ENCODE measurements around the gene ZBTB45.
"Not testable (repeated sequence)": the region's sequence is repeated elsewhere in the genome, so short reads cannot be mapped to it uniquely, and the experiment has no call there.

Gene ZBTB45

DNA sequence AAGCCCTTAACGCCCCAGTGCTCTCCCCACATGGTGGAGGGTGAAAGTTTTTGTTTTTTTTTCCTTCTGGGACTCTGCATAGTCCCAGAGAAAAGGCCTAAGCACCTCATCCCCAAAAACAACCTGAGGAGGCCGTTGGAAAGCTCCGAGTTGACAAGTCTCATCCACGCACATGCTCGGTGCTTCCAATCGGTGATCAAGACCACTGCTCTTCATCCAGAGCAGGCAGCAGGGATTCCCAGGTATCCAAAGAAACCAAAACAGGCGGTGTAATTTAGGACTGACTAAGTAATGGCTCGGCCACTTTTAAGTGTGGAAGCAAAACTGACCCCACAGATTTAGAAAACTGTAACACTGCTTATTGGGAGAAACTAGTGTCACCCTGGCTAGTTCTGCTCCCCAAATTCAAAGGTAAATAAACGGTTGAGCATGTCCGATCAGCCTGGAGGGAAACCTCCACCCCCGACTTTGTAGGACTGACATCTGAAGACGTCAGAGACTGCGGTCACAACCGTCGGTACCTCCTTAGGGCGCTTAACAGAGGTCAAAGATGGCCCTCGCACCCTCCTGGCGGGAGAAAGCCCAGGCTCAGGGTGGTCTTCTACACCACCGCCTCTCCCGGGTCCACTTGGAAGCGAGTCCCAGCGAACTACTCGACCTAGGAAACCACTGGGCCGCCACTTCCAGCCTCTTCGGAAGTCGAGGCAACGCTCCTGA lies 44.5 kb downstream of the ZBTB45 start:
- DNase-seq = no peak

- DNase-seq = no peak
These were observed 45.2 kb downstream of the ZBTB45 start for GRCh38 chr19:58474291-58474996.

DNA sequence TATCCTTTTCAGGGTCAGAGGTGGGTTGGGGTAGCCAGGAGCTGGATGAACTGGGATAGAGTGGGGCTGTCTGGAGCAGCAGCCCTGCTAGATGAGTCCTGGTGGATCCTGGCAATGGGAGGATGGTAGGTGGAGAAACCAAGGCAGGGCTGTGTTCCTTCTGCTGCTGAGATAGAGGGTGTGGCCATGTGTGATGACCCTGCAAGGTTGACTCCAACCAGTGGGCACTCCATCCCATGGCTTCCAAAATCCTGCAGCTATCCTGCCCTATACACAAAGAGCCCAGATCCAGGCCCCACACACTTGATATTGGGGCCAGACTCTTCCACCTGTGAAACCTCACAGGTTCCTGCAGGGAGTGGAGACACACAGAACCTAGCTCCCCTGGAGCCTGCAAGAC lies 45.8 kb downstream of the ZBTB45 start:
- DNase-seq = no peak

DNA sequence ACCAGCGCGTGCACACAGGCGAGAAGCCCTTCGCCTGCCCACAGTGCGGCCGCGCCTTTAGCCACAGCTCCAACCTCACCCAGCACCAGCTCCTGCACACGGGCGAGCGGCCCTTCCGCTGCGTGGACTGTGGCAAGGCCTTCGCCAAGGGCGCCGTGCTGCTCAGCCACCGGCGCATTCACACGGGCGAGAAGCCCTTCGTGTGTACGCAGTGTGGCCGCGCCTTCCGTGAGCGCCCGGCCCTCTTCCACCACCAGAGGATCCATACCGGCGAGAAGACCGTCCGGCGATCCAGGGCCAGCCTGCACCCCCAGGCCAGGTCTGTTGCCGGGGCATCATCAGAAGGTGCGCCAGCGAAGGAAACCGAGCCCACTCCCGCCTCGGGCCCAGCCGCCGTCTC lies 47.9 kb downstream of the ZBTB45 start:
- DNase-seq = no peak

GRCh38 chr19:58470837-58471543 lies 48.6 kb downstream of the ZBTB45 start:
- DNase-seq = not testable (repeated sequence)

GRCh38 chr19:58469241-58470013 lies 50.2 kb downstream of the ZBTB45 start:
- DNase-seq = no peak

DNA sequence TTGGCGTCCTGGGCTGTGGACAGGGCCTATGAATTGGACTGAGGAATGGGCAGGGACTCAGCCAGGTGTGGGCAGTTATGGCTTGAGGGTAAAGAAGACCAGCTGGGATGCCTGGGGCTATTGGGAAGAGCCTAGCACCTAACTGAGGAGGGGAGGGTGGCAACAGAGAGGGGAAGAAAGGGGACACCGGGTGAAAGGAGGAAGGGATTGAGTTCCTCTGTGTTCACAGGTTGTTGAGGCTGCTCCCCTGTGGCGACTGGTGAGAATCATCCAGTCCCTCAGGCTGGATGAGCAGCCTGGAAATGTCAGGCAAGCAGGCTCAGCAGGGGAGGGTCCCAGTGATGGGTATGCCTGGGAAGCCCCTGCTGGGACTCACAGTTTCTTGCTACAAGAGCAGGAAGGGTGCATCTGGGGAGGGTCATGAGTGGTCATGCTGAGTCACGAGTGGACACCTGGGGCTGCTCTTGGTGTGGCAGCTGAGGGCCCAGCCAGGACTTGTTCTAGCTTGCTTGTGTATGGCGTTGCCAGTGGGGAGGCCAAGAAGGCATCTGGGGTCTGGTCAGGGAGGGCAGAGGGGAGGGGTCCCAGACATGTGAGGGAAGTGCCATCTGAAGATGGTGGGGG lies 51.3 kb downstream of the ZBTB45 start:
- no peak for DNase-seq

- peak; percentile 95 for DNase-seq
These were observed 52.6 kb downstream of the ZBTB45 start, which contains the start of gene ZNF324 for GRCh38 chr19:58466760-58467589. Gene ZNF324, plus strand, starts transcription at chr19:58467080. Its CDS starts 2,106 bp downstream, at chr19:58469186.

DNA sequence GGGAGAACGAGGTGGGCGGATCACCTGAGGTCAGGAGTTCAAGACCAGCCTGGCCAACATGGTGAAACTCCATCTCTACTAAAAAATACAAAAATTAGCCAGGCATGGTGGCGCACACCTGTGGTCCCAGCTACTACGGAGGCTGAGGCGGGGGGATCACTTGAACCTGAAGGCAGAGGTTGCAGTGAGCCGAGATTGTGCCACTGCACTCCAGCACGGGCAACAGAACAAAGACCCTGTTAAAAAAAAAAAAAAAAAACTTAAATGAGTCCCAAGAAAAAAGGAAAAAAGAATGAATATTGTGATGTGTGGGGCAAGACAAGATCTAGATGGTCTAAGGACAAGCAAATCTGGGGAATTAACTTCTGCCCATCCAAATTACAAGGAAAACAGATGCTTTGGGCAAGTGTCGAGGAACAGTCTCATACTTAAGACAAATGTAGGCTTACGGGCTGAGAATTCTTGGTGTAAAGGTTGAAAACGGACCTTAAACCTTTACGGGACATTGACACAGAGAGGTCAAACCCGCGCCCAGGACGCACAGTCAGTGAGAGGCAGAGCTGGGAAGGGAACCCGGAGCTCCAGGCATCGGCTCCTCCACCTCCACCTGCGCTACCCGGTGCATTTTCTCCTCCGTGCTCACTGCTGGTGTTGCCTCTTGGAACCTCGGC lies 53.4 kb downstream of the ZBTB45 start:
- DNase-seq = no peak
